Stomach (tissue), 4 donors: ENCODE data around the gene GAL3ST2.
"Not testable (repeated sequence)": the region's sequence is repeated elsewhere in the genome, so short reads cannot be mapped to it uniquely, and the experiment has no call there.

ENCODE experiments used
- EP300 ChIP-seq: sonication (generic); formaldehyde crosslinking; IDR thresholded peaks from one replicate; pipeline ENCODE4 v1.6.1; 2017; ENCODE audit warnings: antibody characterized with exemption
- POLR2A ChIP-seq, 4 donors: fragments of 450-650 bp; IDR thresholded peaks; one replicate each; pipeline ENCODE4 v1.6.1; 2016; ENCODE audit warnings: antibody characterized with exemption in 4 of 4, control low read depth in 2 of 4, mild to moderate bottlenecking in 1 of 4, moderate library complexity in 1 of 4
- POLR2AphosphoS5 ChIP-seq, 3 donors: sonication (generic); formaldehyde crosslinking; IDR thresholded peaks; one replicate each; pipeline ENCODE4 v1.6.1; 2016; ENCODE audit warnings: antibody characterized with exemption in 3 of 3
- TF ChIP-seq, protein P1 (sequence below), 7 experiments: fragments of 450-650 bp in 4 of 7; fragments of 200-600 bp in 3 of 7; sonication (generic) in 3 of 7; IDR thresholded peaks; one replicate each; pipeline ENCODE4 v1.5.1; 2016 to 2019; ENCODE audit warnings: antibody characterized with exemption in 7 of 7, control low read depth in 2 of 7, mild to moderate bottlenecking in 1 of 7

DNA sequence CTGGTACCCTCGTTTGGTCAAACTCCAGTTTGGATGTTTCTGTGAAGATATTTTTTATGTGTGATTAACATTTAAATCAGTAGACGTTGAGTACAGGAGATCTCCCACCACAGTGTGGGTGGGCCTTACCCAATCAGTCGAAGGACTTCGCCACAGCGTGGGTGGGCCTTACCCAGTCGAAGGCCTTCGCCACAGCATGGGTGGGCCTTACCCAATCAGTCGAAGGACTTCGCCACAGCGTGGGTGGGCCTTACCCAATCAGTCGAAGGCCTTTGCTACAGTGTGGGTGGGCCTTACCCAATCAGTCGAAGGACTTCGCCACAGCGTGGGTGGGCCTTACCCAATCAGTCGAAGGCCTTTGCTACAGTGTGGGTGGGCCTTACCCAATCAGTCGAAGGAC lies 16.7 kb upstream of the GAL3ST2 start:
- TF ChIP-seq, protein P1, sequence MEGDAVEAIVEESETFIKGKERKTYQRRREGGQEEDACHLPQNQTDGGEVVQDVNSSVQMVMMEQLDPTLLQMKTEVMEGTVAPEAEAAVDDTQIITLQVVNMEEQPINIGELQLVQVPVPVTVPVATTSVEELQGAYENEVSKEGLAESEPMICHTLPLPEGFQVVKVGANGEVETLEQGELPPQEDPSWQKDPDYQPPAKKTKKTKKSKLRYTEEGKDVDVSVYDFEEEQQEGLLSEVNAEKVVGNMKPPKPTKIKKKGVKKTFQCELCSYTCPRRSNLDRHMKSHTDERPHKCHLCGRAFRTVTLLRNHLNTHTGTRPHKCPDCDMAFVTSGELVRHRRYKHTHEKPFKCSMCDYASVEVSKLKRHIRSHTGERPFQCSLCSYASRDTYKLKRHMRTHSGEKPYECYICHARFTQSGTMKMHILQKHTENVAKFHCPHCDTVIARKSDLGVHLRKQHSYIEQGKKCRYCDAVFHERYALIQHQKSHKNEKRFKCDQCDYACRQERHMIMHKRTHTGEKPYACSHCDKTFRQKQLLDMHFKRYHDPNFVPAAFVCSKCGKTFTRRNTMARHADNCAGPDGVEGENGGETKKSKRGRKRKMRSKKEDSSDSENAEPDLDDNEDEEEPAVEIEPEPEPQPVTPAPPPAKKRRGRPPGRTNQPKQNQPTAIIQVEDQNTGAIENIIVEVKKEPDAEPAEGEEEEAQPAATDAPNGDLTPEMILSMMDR (IDR thresholded peaks at IDR 0.05), result not testable (repeated sequence)
- TF ChIP-seq POLR2A (IDR thresholded peaks at IDR 0.05); EP300; POLR2AphosphoS5 (IDR thresholded peaks at IDR 0.05): not testable (repeated sequence)
